Measurements from ENCODE around the gene ARID1A. TPM values are rescaled to one million over a fixed set of nuclear protein-coding genes. Genes with fewer than 3 reads are reported as not detected.

The ARID1A gene
- total and polyA plus RNA-seq, 2 of the 8 experiments (the other 6 are each of a cell fraction or from before 2014, with no cell fraction given) = 52.1 to 103 TPM

DNA sequence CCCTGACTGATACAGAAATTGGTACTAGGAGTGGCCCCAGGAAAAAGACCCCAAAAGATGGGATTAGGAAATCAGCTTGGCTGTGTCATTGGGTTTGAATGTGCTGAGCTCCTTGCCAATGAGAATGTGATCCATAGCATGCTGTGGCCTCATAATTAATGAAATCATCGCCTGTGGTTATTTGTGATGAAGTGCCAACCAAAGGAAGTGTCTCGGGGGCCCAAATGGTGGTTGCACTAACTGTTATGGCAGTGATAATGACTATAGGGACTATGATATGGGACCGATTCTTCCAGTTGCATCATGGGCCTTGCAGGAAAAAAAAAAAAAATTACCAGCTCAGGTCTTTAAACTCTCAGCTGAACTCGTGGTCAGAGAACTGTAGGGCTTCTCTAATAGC is 115.2 kb downstream of the ARID1A start:
- WGBS, 2 experiments (ENCODE audit: extremely low coverage in 1 of 2, insufficient coverage in 1 of 2, insufficient read length in 1 of 2, insufficient replicate concordance in 2 of 2, low coverage in 1 of 2, low lambda C conversion rate in 2 of 2, missing lambda C conversion rate in 1 of 2) = 92% methylated on average over 4 of the region's 4 CpGs; no CpG with 5 or more reads in 1 of the 2 experiments
- no peaks in the 10 kb centered on the region for H3K23me2 ChIP-seq (ENCODE audit: low read depth, low read length)
- no peak overlapping the region for H2BK20ac ChIP-seq (ENCODE audit: low read length)
- H3K79me2 ChIP-seq (ENCODE audit: control insufficient read depth in 1 of 2, insufficient read depth in 2 of 2, low read length in 2 of 2) = no peaks in the 10 kb centered on the region
- ChIA-PET CTCF (ENCODE audit: partially characterized antibody) (interaction anchor here (0.8 to 4.2 kb wide), 23 partner anchors 9 to 230 kb away, joined by 3 to 37 read pairs (median 6); partner anchors contain the start of genes GPN2, NR0B2, PIGV and ZDHHC18), POLR2A (ENCODE audit: partially characterized antibody) (interaction anchor here (0.9 to 1.8 kb wide), 2 partner anchors 10 to 23 kb away, joined by 3 to 5 read pairs; partner anchors contain the start of gene PIGV)
- H3K23ac ChIP-seq (ENCODE audit: insufficient read length) = no peak overlapping the region
- no peak overlapping the region for H3K14ac ChIP-seq (ENCODE audit: insufficient read length)
- H3K27ac ChIP-seq (ENCODE audit: low read depth, low read length) = no peak overlapping the region
- H3K4me2 ChIP-seq (ENCODE audit: insufficient read depth in 1 of 2, low read depth in 2 of 2, low read length in 2 of 2) = no peak overlapping the region
- no peak overlapping the region for H2BK5ac ChIP-seq (ENCODE audit: low read depth, low read length)
- no peak overlapping the region for H2AK5ac ChIP-seq (ENCODE audit: low read depth, low read length)
- no peaks in the 10 kb centered on the region for H4K20me1 ChIP-seq (replicated peaks in 1 of 2; ENCODE audit: control insufficient read depth in 1 of 2, insufficient read depth in 2 of 2, low read length in 2 of 2)
- no peak overlapping the region for H4K91ac ChIP-seq (replicated peaks; ENCODE audit: insufficient read length, low read length)
- no peaks in the 10 kb centered on the region for H3K79me1 ChIP-seq (ENCODE audit: low read depth, low read length)
- H3K4me3 ChIP-seq (ENCODE audit: extremely low read depth in 1 of 4, insufficient read depth in 2 of 4, low read depth in 3 of 4, low read length in 4 of 4) = no peak overlapping the region
- H2BK15ac ChIP-seq (ENCODE audit: low read length) = no peak overlapping the region
- TF ChIP-seq SAP30 (IDR thresholded peaks at IDR 0.05; ENCODE audit: insufficient read depth, insufficient replicate concordance, low read length) (no peak), TEAD4 (IDR thresholded peaks at IDR 0.05; ENCODE audit: low read depth, low read length) (no peak), SP1 (IDR thresholded peaks at IDR 0.05; ENCODE audit: low read depth, low read length) (no peak), GTF2F1 (IDR thresholded peaks at IDR 0.05; ENCODE audit: borderline replicate concordance, low read depth, low read length) (no peak), EP300 (IDR thresholded peaks at IDR 0.05; ENCODE audit: borderline replicate concordance in 1 of 2, low read depth in 2 of 2, low read length in 2 of 2) (no peak), RNF2 (IDR thresholded peaks at IDR 0.05; ENCODE audit: borderline replicate concordance, low read depth, low read length, missing control alignments, poor library complexity, severe bottlenecking) (no peak), MAFK (IDR thresholded peaks at IDR 0.05; ENCODE audit: low read depth, low read length) (no peak), RXRA (IDR thresholded peaks at IDR 0.05; ENCODE audit: insufficient read depth, low read depth, low read length) (no peak), POU5F1 (IDR thresholded peaks at IDR 0.05; ENCODE audit: low read depth, low read length) (no peak)
- TF ChIP-seq, protein P1, sequence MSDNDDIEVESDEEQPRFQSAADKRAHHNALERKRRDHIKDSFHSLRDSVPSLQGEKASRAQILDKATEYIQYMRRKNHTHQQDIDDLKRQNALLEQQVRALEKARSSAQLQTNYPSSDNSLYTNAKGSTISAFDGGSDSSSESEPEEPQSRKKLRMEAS (IDR thresholded peaks at IDR 0.05) = no peak
- no peaks in the 10 kb centered on the region for H3K27me3 ChIP-seq (replicated peaks in 1 of 4; ENCODE audit: control insufficient read depth in 3 of 4, extremely low read depth in 1 of 4, insufficient read depth in 3 of 4, low read length in 3 of 4)
- no peak for FAIRE-seq
- H4K5ac ChIP-seq (ENCODE audit: insufficient read length, low read depth, low read length) = no peak overlapping the region
- no peak overlapping the region for H3K4ac ChIP-seq (replicated peaks; ENCODE audit: insufficient read length, low read depth, low read length)
- H3K9ac ChIP-seq (replicated peaks in 1 of 4; ENCODE audit: extremely low read depth in 1 of 4, low read depth in 3 of 4, low read length in 3 of 4) = no peak overlapping the region
- no peak overlapping the region for H3K18ac ChIP-seq (ENCODE audit: extremely low read depth, low read length)
- H3K56ac ChIP-seq (replicated peaks; ENCODE audit: insufficient read length, low read depth, low read length) = no peak overlapping the region
- no peaks in the 10 kb centered on the region for H3K36me3 ChIP-seq (ENCODE audit: control insufficient read depth in 2 of 4, insufficient read depth in 4 of 4, low read length in 3 of 4)
- H3K4me1 ChIP-seq (replicated peaks in 1 of 4; ENCODE audit: control insufficient read depth in 3 of 4, insufficient read depth in 4 of 4, low read length in 3 of 4) = no peaks in the 10 kb centered on the region
- DNase-seq (ENCODE audit: low read depth in 1 of 2, low spot score in 2 of 2) = no peak
- H3K9me3 ChIP-seq (ENCODE audit: insufficient read depth in 2 of 2, low read depth in 1 of 2, low read length in 1 of 2) = no peaks in the 10 kb centered on the region; a peak in 1 of 4 replicates
- H4K8ac ChIP-seq (ENCODE audit: extremely low read depth, insufficient read depth, low read length) = no peak overlapping the region
- no peak overlapping the region for H2AFZ ChIP-seq (ENCODE audit: low read length)
- no peak overlapping the region for H2BK120ac ChIP-seq (replicated peaks; ENCODE audit: low read depth, low read length)
- H2BK12ac ChIP-seq (ENCODE audit: low read depth, low read length) = no peak overlapping the region

Measured in H1 (cell line).